WTC11 (cell line): ENCODE measurements around the gene EREG. TPM values are rescaled to one million over a fixed set of nuclear protein-coding genes. Genes with fewer than 3 reads are reported as not detected.

Experiments
- total RNA-seq: library from RNA; stranded (reverse); gene quantifications from 3 replicates; pipeline ENCODE4 v1.2.3, GENCODE V29; 2021

The EREG gene
- total RNA-seq, 1 experiment from 2014 or later = 0.09 TPM

Other genes starting within 250 kb of the EREG start
- gene MTHFD2L, start 207.0 kb upstream of the EREG start, total RNA-seq = 9.4 to 10.6 TPM (median 10.5 TPM) in 3 replicates
- not detected in 3 replicates for gene EPGN, start 56.7 kb upstream of the EREG start, total RNA-seq
- 0.14 to 0.33 TPM (median 0.32 TPM) in 3 replicates for gene AREG, start 80.0 kb downstream of the EREG start, total RNA-seq